GM12878 (cell line): ENCODE results near the gene PALLD.

ENCODE experiments used
- RAD21 ChIP-seq: IDR thresholded peaks from 2 replicates; pipeline ENCODE4 v1.6.1; 2011; ENCODE audit warnings: mild to moderate bottlenecking, low read depth, low read length, moderate library complexity; ENCODE audit not compliant: insufficient read depth
- SP1 ChIP-seq: IDR thresholded peaks from one replicate; pipeline ENCODE4 v1.6.1; 2011; ENCODE audit warnings: low read depth, low read length
- YBX1 ChIP-seq: fragments of 450-650 bp; IDR thresholded peaks from 2 replicates; pipeline ENCODE4 v1.6.1; 2016; ENCODE audit warnings: antibody characterized with exemption

DNA sequence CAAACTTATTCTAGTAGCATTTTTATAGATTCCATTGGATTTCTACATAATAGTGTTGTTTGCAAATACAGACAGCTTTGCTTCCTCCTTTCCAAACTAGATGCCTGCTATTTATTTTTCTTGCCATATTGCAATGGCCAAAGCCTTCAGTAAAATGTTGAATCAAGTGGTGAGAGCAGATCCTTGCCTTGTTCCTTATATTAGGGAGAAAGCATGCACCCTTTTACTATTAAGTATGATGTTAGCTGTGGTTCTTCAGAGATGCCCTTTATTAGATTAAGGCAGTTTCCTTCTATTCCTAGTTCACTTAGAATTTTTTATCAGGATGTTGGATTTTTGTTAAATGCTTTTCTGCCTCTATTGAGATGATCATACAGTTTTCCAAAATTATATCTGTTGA lies 279.5 kb downstream of the PALLD start:
- no peak for TF ChIP-seq SP1
- no peak for TF ChIP-seq YBX1
- no peak for TF ChIP-seq RAD21
